HG03521 (cell line): ENCODE data around the gene IRAK1BP1.
A peak's percentile ranks its signal among the peaks of the same experiment; 100 is the strongest.
"Not testable (repeated sequence)": the region's sequence is repeated elsewhere in the genome, so short reads cannot be mapped to it uniquely, and the experiment has no call there.

Experiments
- ATAC-seq: cut with Tn5 transposase; IDR thresholded peaks from one replicate; pipeline ENCODE4 v1.9.1; 2021; ENCODE audit warnings: mild to moderate bottlenecking, moderate library complexity; ENCODE audit not compliant: unreplicated experiment

Gene IRAK1BP1

DNA sequence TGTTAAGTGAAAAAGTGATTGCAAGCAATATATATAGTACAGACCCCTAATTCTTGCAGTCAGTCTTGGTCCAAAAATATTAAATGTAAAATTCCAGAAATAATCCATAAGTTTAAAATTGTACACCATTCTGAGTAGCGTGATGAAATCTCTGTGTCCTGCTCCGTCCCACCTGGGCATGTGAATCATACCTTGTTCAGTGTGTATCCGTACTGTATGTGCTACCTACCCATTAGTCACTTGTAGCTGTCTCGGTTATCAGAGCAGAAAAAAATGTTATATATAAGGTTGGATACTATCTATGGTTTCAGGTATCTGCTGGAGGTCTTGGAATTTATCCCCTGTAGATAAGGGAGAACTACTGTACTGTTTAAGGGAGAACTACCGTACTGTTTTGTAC, 16.3 kb downstream of the IRAK1BP1 start:
- no peak for ATAC-seq

GRCh38 chr6:78889901-78890300, 22.6 kb downstream of the IRAK1BP1 start:
- not testable (repeated sequence) for ATAC-seq

DNA sequence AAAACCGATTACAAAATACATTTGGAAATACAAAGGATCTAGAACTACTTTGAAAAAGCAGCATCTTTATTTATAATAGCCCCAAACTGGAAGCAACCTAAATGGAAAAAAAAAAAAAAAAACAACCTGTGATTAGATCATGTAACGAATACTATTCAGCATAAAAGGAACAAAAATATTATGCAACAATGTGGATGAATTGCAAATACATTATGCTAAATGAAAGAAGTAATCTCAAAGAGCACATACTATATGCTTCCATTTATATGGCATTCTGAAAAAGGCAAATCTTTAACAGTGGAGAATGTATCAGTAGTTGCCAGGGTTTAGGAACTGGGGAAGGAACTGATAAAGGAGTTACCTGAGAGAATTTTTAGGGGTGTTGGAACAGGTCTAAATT, 28.9 kb downstream of the IRAK1BP1 start:
- no peak for ATAC-seq

DNA sequence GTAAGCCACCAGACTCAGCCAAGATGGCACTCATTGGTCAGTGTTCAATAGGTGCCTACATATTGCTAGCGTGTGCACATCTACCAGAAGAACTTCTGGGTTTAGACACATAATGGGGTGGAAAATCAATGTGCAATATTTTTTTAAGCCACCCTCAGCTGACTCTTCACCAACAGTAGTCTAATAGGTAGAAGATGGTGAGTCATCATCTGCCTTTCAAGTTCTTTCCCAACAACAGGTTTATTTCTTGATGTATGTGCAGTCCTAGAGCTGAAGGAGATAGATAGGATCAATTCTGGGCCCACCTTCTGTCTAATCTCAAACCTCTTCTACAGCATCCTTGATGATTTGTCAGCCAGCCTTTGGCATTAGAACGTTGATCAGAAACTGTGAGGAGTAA, 41.3 kb downstream of the IRAK1BP1 start:
- no peak for ATAC-seq

DNA sequence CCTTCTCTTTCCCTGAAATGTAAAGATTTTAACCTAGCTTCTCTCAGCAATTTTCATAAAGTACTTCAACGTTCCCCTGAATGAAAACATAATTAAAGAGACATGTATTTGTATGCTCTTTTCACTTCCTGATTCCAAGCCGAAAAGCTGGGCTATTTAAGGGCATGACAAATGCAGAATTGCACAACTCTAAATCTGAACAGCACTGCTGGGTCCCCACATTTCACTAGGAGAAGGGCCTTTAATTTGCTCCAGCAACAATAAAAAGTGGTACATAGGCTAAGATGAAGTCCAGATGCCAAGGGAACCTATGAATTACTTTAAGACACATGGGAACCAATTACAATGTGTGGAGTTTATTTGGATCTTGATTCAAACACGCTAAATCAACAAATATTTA, 42.0 kb downstream of the IRAK1BP1 start:
- no peak for ATAC-seq

DNA sequence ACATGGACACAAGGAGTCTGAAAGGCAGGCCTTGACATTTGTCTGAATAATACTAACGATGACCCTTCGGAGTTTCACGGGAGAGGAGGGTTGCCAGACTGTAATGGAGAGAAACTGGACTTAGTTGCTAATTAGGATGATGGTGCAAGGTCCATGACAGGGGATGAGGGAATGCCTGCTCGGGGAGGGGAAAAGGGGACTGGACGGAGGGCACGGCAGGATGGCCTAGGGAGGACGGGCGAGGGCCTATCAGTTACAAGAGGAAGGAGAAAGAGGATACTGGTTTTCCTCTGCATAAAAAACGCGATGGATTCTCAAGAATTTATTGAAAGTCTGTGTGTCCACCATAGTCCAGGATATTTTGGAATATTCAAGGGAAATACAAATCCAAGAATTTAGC, 42.7 kb downstream of the IRAK1BP1 start:
- ATAC-seq = no peak

GRCh38 chr6:78910591-78911171, 43.3 kb downstream of the IRAK1BP1 start:
- peak; percentile 45 for ATAC-seq

DNA sequence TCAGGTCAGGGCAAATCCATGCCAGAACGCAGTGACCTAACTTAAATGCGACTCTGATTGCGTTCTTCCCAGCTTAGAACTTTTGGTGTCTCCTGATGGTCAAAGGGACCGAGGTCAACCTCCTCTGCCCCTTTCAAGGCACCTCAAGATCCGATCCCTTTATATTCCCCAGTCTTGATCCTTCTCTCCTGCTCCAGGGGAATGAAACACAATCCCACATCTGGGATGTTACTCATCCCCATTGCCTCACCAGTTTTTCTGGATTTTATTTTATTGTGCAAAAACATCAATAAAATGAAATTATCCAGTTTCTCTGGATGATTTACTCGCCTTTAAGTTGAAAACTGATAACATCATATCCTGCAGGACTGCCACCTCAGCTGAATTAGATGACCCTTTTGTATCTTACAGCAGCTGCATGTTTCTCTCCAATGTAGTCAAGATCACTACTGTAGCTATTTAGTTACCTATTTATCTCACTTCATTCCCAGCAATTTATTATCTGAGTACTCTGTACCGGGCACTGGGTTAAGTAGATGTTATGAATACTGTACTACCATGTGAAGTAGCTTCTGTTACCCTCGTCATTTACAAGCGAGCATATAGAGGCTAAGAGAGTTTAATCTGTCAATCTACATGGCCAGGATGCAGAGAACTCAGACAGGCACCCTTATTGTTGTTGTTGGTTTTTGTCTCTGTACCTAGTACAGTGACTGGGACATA, 44.0 kb downstream of the IRAK1BP1 start:
- ATAC-seq = no peak

DNA sequence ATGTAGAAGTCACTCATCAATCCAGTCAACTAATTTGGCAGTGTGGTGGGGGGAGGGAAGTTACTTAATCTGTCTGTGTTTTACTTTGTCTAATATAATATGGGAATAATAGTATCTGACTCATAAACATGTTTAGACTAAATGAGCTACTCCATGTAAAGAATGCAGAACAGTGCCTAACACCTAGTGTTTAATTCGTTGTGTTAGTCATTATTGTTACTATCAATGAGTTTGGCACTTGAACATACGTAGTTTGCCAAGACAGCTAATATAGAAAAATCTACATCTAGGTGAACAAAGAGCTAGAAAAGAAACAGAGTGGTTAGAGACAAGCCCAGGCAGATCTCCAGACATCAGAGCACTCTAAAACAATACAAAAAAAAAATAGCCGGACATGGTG, 49.1 kb downstream of the IRAK1BP1 start:
- no peak for ATAC-seq

DNA sequence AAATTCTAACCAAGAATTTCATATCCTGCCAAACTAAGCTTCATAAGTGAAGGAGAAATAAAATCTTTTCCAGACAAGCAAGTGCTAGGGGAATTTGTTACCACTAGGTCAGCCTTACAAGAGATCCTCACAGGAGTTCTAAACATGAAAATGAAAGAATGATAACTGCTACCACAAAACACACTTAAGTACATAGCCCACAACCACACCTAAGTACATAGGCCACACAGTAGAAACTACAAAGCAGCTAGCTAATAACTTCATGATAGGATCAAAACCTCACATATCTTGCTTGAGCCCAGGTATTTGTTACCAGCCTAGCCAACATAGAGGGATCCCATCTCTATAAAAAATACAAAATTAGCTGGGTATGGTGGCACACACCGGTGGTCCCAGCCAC, 50.4 kb downstream of the IRAK1BP1 start:
- ATAC-seq = no peak

- ATAC-seq = not testable (repeated sequence)
Measured at GRCh38 chr6:78921168-78921567, 53.8 kb downstream of the IRAK1BP1 start.

DNA sequence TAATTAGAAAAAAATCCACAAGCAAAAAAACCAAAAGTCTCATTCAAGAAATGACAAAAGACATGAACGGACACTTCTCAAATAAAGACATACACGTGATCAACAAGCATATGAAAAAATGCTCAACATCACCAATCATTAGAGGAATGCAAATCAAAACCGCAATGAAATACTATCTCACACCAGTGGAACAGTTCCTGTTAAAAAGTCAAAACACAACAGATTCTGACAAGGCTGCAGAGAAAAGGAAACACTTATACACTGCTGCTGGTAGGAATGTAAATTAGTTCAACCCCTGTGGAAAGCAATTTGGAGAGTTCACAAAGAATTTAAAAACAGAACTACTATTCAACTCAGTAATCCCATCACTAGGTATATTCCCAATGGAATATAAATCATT, 58.0 kb downstream of the IRAK1BP1 start:
- no peak for ATAC-seq

DNA sequence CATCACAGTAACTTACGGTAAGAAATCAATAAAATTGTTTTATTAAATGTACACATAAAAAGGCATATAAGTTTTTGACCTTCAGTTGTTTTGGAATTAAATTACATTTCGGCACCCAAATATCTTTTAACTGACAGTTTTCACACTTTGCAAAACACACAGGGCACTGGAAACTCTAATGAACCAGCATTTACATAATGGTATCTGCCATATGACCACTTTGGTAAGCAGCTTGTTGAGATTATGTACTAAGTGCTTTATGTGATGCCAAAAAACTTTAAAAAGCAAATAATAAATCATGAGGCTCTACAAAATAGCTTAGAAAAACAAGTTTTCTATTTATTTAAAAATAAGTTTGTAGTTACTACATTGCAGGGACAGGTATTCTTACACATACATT, 68.2 kb downstream of the IRAK1BP1 start:
- no peak for ATAC-seq

DNA sequence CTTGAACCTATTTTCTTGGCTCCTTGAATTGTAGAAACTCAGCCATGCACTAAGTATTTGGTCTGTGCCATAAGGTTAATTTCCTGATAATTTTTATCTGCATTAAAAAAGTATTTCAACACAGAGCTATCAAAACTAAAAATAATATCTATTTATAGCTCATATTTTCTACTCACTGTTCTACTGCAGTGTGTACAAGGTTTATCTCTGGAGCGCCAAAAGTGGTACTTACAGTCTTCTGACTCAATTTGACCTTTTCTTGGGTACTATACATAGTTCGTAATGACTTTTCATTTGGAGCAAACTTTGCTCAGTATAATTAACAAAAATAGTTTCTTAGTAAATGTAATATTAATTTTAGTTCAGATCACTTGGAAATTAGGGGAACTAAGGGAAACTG, 69.2 kb downstream of the IRAK1BP1 start:
- no peak for ATAC-seq

GRCh38 chr6:78942446-78942845, 75.1 kb downstream of the IRAK1BP1 start:
- ATAC-seq = no peak

DNA sequence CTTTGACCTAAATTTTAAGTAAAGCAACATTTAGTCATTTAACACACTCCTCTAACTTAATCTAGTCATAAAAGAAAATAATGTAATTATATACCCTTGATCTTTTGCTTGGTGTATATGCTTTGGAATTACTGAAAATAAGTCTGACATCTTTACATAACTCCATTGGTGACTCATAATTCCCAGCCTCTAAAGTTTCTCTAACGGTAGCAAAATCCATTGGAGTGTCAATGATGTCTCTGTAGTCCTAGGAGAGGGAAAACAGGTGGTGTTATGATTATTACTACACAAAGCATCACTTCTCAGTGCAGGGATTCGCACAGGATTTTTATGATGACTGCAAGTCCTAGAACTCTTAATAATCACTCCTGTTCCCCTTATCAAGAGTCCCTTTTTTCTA, 80.2 kb downstream of the IRAK1BP1 start:
- ATAC-seq = no peak

GRCh38 chr6:78947962-78948361, 80.6 kb downstream of the IRAK1BP1 start:
- ATAC-seq = no peak

DNA sequence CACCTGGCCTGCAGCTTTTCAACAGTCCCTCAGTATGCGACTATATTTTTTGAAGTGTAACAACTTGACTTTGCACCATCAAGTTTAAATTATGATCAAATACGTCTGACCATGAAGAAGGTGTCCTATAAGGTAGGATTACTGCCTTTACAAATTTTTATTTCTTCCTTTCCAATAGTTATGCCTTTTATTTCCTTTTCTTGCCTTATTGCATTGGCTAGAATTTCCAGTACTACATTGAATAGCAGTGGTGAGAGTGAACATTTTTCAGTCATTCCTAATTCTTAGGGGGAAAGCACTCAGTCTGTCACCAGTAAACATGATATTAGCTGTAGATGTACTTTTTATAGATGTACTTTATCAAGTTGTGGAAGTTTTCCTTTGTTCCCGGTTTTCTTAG, 81.4 kb downstream of the IRAK1BP1 start:
- no peak for ATAC-seq

- no peak for ATAC-seq
Measured at GRCh38 chr6:78952362-78952761, 85.0 kb downstream of the IRAK1BP1 start.
